Hippocampal formation (tissue), 2 donors: ENCODE results near the gene OGFOD1.
"Not testable (repeated sequence)": the region's sequence is repeated elsewhere in the genome, so short reads cannot be mapped to it uniquely, and the experiment has no call there.

Experiments
- DNase-seq, 2 donors: peaks; one replicate each; lab custom pipeline; 2025; lab: John Stamatoyannopoulos, UW

Gene OGFOD1

GRCh38 chr16:56480776-56481467 lies 29.6 kb downstream of the OGFOD1 start:
- DNase-seq = peak in 1 of 2 donors; percentile 11

- no peak for DNase-seq
These were observed 30.2 kb downstream of the OGFOD1 start for GRCh38 chr16:56481468-56482122.

DNA sequence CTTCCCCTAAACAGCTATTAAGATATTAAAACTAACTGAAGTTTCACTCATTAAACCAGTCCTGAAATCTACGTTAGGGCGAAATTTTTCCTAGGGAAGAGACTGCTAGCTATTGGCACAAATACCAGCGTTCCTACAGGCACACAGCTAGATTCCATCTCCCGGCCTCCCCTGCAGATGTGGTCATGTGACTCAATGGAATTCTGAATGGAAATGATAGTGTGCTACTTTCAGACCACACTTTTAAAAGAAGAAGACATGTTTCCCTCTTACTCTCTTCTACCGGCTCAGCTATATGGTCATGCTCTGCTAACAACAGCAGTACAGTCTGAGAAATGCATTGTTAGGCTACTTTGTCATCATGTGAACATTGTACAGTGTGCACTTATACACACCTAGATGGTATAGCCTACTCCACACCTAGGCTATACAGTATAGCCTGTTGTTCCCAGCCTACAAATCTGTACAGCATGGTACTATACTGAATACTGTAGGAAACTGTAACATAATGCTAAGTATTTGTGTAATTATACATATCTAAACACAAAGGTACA lies 31.4 kb downstream of the OGFOD1 start:
- no peak for DNase-seq

- DNase-seq = no peak
These were observed 32.0 kb downstream of the OGFOD1 start for GRCh38 chr16:56483394-56483793.

DNA sequence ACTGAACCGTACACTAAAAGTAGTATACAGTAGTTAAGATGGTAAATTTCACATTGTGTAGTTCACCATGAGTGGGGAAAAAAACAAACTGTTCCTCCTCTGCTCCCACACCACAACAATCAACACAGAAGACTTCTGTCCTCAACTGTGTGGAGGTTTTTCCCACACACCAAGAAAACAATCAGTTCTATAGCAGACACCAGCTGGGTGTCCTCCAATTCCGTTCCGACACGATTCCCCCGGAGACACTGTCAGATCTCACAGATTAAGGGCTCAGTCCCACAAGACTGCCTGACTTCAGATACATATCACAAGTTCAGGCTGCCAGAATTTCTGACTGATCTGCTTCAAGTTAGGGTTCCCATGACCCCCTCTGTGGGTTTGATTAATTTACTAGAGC lies 36.7 kb downstream of the OGFOD1 start:
- DNase-seq = peak; percentile 56 to 80

DNA sequence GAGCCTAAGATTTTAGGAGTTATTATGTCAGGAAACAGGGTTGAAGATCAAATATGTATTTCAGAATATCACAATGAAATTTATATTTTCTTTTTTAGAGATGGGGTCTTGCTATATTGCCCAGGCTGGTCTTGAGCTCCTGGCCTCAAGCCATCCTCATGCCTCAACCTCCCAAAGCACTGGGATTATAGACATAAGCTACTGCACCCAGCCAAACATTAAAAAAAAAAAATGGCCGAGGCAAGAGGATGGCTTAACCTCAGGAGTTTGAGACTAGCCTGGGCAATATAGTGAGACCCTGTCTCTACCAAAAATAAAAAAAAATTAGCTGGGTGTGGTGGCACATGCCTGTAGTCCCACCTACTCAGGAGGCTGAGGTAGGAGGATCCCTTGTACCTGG lies 37.5 kb downstream of the OGFOD1 start:
- DNase-seq = not testable (repeated sequence)

DNA sequence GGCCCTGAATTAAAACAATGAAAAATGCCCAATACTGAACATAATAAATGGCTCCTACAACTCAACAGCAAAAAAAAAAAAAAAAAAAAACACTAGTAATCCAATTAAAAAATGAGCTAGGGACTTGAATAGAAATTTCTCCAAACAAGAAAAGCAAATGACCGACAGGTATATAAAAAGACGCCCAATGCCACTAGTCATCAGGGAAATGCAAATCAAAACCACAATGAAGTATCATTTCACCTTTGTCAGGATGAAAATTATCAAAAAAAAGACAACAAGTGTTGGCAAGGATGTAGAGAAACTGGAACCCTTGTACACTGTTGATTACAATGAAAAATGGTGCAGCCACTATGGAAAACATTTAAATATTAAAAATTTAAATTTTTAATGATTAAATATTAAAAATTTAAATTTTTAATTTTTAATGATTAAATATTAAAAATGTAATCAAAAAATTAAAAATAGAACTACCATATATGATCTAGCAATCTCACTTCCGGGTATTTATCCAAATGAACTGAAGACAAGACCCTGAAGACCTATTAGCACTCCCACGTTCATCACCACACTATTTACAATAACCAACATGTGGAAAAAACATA lies 40.4 kb downstream of the OGFOD1 start:
- no peak for DNase-seq

DNA sequence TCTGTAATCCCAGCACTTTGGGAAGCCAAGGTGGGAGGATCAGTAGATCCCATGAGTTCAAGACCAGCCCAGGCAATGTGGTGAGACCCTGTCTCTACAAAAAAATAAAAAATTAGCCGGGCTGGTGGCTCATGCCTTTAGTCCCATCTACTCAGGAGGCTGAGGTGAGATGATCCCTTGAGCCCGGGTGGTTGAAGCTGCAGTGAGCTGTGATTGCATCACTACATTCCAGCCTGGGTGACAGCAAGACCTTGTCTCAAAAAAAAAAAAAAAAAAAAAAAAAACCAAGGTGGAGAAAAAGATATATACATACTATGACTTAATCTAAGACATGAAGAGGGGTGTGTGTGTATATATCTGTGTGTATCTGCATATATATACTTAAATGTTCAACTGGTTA lies 41.8 kb downstream of the OGFOD1 start:
- DNase-seq = no peak

- no peak for DNase-seq
These were observed 42.5 kb downstream of the OGFOD1 start for GRCh38 chr16:56493815-56494214.

- DNase-seq = peak in 1 of 2 donors; percentile 10
These were observed 53.8 kb downstream of the OGFOD1 start for GRCh38 chr16:56505181-56505580.

DNA sequence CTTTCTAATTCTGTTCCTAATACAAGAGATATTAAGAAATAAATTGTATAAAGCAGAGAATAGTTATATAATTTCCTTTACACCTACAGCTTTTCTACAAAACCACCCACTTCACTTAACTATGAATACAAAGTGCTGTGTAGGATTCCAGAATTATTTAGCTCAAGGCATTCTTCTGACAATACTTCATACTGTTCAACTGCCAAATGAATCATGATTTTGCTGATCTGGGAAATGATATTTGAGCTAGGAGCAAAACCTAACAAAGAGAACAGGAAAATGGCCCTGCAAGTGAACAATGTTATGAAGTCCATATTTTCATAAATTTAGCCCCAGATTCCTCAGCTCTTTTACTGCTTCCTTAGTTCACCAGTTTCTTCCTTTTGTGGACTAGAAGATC lies 55.6 kb downstream of the OGFOD1 start:
- DNase-seq = no peak

DNA sequence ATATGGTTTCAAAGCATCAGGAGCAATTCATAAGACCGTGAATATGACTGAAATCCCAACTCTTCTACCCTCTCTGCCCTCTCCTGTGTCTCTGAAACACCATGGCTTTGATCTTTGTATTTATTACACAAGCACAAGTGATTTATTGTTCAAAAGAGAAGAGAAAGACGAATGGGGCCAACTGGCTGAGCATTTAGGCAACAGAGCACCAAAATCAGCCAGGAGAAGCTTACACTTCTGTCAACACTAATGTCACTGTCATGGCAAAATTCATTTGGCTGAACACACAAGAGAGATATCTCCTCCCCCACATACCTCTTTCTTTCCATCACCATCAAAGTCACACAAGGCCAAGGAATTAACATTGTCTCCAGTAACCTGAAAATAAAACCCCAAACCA lies 59.2 kb downstream of the OGFOD1 start:
- DNase-seq = peak in 1 of 2 donors; percentile 45

DNA sequence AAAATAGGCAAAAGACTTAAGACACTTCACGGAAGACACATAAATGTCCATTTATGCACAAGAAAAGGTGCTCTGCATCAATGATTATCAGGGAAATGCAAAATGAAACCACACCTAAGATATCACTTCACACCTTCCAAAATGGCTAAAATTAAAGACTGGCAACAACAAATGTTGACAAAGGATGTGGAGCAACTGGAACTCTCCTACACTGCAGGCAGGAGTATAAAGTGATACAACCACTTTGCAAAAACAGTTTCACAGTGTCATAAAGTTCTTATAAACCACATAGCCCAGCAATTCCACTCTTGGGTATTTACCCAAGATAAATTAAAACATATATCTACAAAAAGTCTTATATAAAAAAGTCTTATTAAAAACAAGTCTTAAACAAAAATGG lies 60.7 kb downstream of the OGFOD1 start:
- DNase-seq = no peak

GRCh38 chr16:56513091-56513490 lies 61.7 kb downstream of the OGFOD1 start:
- no peak for DNase-seq

DNA sequence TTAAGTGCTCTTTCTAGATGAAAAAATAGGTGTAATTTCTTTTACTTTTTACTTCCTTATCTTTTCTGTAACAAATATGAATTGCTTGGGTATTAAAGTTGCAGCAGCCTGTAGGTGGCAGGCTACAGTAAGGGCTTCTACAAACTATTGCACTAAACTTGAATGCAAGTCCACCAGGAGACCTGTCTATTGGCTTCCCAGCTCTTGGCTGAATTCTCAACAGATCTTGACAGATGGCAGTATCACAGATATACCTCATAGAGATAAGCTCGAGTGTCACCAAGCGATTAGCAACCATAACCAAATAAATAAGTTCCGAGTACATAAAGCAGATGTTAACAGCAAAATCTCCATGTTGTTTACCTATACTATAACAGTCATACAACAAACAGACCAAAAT lies 62.6 kb downstream of the OGFOD1 start:
- DNase-seq = peak; percentile 48 to 79

- DNase-seq = no peak
These were observed 63.5 kb downstream of the OGFOD1 start for GRCh38 chr16:56514845-56515244.

- DNase-seq = no peak
These were observed 64.3 kb downstream of the OGFOD1 start for GRCh38 chr16:56515665-56516064.

GRCh38 chr16:56517206-56517605 lies 65.9 kb downstream of the OGFOD1 start:
- no peak for DNase-seq

GRCh38 chr16:56518425-56518824 lies 67.1 kb downstream of the OGFOD1 start:
- no peak for DNase-seq

DNA sequence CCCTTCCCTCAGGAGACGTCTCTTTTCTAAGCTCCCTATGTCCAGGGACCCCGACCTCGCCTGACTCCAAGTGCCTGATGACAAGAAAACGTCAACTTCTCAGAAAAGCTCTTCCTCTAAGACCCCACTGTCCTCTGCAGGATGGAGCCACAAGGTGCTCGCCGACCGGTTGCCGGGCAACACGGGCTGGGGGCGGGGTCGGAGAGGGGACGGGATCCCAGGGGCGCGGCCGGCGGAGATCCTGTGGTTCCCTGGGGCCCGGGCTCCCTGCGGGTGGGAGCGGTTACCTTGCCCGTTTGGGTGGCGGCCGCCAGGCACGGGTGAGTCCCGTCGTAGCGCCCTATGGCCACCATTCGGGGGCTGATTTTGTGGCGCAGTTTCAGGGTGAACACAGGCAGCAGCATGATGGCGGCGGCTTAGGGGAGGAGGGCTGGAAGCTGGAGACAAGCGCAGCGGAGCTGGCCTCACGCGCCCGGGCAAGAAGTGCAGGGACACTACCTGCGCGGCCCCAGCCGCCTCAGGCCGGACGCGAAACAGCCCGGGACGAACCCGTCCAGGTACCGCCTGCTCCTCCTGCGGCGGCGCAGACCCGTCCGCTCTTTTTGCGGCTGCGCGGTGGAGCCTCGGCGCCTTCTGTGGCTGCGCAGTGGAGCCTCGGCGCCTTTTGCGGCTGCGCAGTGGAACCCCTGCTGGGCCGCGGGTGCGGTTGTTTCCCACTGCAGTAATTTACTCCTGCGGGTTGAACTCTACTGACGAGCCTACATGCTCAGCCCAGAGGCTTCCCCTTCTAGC lies 68.3 kb downstream of the OGFOD1 start, which contains the start of gene BBS2:
Gene BBS2 (minus strand): TSS at position 566 of the 792 bp plus-strand sequence. CDS start 162 bp downstream, at position 404.
- DNase-seq = peak; percentile 72 to 89

DNA sequence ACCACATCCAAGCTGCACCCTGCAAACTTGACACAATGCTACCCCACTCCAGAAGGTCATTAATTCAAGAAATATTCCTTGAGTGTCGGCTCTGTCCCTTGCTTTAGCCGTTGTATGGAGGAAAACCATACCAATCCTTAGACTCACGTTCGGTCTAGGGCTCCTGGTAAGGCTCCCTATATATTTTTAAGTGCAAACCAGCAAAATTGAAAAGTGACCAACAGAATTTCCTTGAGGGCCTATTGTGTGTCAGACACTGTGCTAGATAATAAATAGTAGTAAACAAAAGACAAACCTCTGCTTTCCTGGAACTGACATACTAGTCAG lies 68.9 kb downstream of the OGFOD1 start:
- no peak for DNase-seq

DNA sequence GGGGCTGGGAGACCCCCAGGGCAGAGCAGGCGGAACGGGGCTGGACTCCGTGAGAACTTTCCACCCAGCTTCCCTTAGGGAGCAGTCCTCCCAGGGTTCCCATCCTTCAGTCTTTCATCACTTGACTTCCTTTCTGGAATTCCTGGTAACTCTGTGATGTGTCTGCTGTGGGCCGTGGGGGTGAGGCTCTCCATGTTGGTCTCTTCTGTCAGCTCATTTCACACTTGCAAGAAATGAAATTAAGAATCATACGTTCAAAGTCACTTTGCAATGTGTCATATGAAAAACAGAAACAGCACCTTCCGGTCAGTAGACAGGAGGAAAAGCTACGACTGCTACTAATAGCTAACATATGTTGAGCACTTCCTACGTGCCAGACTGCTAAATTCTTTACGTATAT lies 73.9 kb downstream of the OGFOD1 start:
- no peak for DNase-seq
